Caco-2 (cell line): Measurements from ENCODE around the gene CLRN3. TPM values are rescaled to one million over a fixed set of nuclear protein-coding genes. Genes with fewer than 3 reads are reported as not detected.

Experiments
- BruUV-seq: library from RNA; stranded (reverse); fragments of 400-500 nt; replicated peaks from 2 replicates; lab custom pipeline; 2021; lab: Mats Ljungman, UMichigan
- CTCF ChIA-PET: fragments of 300-600 bp; sonication (Branson Sonifier 250); formaldehyde crosslinking; loops from one replicate; lab custom pipeline; 2022; ENCODE audit warnings: antibody characterized with exemption; lab: Charles Lee
- POLR2A ChIA-PET: fragments of 300-600 bp; sonication (Branson Sonifier 250); formaldehyde crosslinking; loops from one replicate; lab custom pipeline; 2022; ENCODE audit warnings: antibody characterized with exemption; lab: Charles Lee
- DNase-seq, 2 experiments: peaks; one replicate each; pipeline versions ENCODE4 v3.0.0 to v3.0.0-alpha.2; 2020 to 2022
- H3K27me3 ChIP-seq: replicated peaks from 2 replicates; pipeline ENCODE4 v1.6.0; 2011; ENCODE audit warnings: low read length; ENCODE audit not compliant: control insufficient read depth, insufficient read depth
- H3K36me3 ChIP-seq: 2 replicates; pipeline ENCODE4 v1.5.1; 2011; ENCODE audit warnings: low read length; ENCODE audit not compliant: control insufficient read depth, insufficient read depth
- H3K4me1 ChIP-seq: fragments of 250-450 bp; sonication (Bioruptor Pico); 2 replicates; pipeline ENCODE4 v1.5.1; 2020; ENCODE audit warnings: mild to moderate bottlenecking
- H3K4me3 ChIP-seq: 2 replicates; pipeline ENCODE4 v1.5.1; 2011; ENCODE audit warnings: low read depth, mild to moderate bottlenecking, control low read depth, low read length
- H3K9me3 ChIP-seq: fragments of 250-450 bp; sonication (Bioruptor Pico); 2 replicates; pipeline ENCODE4 v1.5.1; 2020; ENCODE audit warnings: mild to moderate bottlenecking, moderate library complexity
- H3K27ac Mint-ChIP-seq: one replicate; pipeline ENCODE4 v1.8.0; 2022; ENCODE audit warnings: mixed read lengths; ENCODE audit not compliant: unreplicated experiment
- H3K27me3 Mint-ChIP-seq: one replicate; pipeline ENCODE4 v1.8.0; 2022; ENCODE audit warnings: mixed read lengths; ENCODE audit not compliant: insufficient read depth, unreplicated experiment
- H3K36me3 Mint-ChIP-seq: one replicate; pipeline ENCODE4 v1.8.0; 2022; ENCODE audit warnings: mild to moderate bottlenecking, mixed read lengths; ENCODE audit not compliant: insufficient read depth, unreplicated experiment
- H3K4me1 Mint-ChIP-seq: one replicate; pipeline ENCODE4 v1.8.0; 2022; ENCODE audit warnings: low read depth, mixed read lengths; ENCODE audit not compliant: unreplicated experiment
- H3K4me3 Mint-ChIP-seq: one replicate; pipeline ENCODE4 v1.8.0; 2022; ENCODE audit warnings: mild to moderate bottlenecking, moderate library complexity, mixed read lengths; ENCODE audit not compliant: unreplicated experiment
- H3K9me3 Mint-ChIP-seq: one replicate; pipeline ENCODE4 v1.8.0; 2022; ENCODE audit warnings: mixed read lengths; ENCODE audit not compliant: unreplicated experiment
- intact Hi-C: fragments of 100-400 bp; cut with micrococcal nuclease; formaldehyde crosslinking; loops from one replicate; pipeline ENCODE4 v1.10.0; 2022; ENCODE audit not compliant: unreplicated experiment
- total RNA-seq: library from RNA; stranded (reverse); gene quantifications from 2 replicates; pipeline ENCODE4 v1.2.3, GENCODE V29; 2022
- TF ChIP-seq, protein P1 (sequence below), 2 experiments: fragments of 200-600 bp in 1 of 2; IDR thresholded peaks; 1 replicate in 1 of 2; 2 replicates in 1 of 2; pipeline versions ENCODE4 v1.5.1 to v1.8.0; 2011 to 2022; ENCODE audit warnings: antibody characterized with exemption in 1 of 2, control low read depth in 1 of 2, inconsistent platforms in 1 of 2, low read depth in 1 of 2, low read length in 1 of 2, mild to moderate bottlenecking in 1 of 2, moderate library complexity in 1 of 2; ENCODE audit not compliant: insufficient read depth in 1 of 2, severe bottlenecking in 1 of 2, unreplicated experiment in 1 of 2

Gene CLRN3
- total RNA-seq, 1 experiment from 2014 or later = 1.1 TPM

DNA sequence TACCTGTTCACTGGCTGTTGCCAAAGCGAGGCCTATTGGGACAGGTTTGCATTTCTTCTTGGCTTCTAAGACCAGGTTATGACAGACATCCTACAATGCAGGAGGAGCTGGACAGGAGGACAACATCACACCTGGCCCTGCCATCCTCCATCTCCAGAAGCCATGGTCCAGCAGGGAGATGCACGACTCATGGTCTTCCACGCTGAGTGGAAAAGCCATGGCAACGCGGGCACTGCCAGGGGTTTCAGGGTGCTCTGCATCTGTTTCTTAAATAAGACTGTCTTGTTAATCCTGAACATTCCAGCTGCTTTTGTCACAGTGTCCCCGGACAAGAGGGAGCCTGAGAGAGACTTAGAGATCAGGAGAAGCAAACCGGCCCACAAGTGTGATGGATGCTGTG lies 40.3 kb downstream of the CLRN3 start:
- H3K4me1 Mint-ChIP-seq = no peaks in the 10 kb centered on the region
- DNase-seq = no peak
- POLR2A ChIA-PET = no interaction called here
- H3K9me3 ChIP-seq = no peaks in the 10 kb centered on the region
- 0 out of 2 replicates have a peak, but pooled peaks cover 3% of the 10 kb centered on the region for H3K4me1 ChIP-seq
- CTCF ChIA-PET = interaction anchor here (3.2 kb wide), 1 partner anchor 137 kb away, joined by 22 read pairs; no protein-coding TSS in a partner anchor
- H3K9me3 Mint-ChIP-seq = no peaks in the 10 kb centered on the region
- H3K36me3 Mint-ChIP-seq = no peaks in the 10 kb centered on the region
- H3K27me3 Mint-ChIP-seq = peaks cover 13% of the 10 kb centered on the region
- H3K27me3 ChIP-seq = no peaks in the 10 kb centered on the region; the same call in 1 of the 2 replicates
- H3K4me3 Mint-ChIP-seq = no peak overlapping the region
- no peaks in the 10 kb centered on the region for H3K36me3 ChIP-seq
- intact Hi-C loops = no loop called here
- no TSS peak for BruUV-seq
- no peak overlapping the region for H3K27ac Mint-ChIP-seq
- TF ChIP-seq, protein P1, sequence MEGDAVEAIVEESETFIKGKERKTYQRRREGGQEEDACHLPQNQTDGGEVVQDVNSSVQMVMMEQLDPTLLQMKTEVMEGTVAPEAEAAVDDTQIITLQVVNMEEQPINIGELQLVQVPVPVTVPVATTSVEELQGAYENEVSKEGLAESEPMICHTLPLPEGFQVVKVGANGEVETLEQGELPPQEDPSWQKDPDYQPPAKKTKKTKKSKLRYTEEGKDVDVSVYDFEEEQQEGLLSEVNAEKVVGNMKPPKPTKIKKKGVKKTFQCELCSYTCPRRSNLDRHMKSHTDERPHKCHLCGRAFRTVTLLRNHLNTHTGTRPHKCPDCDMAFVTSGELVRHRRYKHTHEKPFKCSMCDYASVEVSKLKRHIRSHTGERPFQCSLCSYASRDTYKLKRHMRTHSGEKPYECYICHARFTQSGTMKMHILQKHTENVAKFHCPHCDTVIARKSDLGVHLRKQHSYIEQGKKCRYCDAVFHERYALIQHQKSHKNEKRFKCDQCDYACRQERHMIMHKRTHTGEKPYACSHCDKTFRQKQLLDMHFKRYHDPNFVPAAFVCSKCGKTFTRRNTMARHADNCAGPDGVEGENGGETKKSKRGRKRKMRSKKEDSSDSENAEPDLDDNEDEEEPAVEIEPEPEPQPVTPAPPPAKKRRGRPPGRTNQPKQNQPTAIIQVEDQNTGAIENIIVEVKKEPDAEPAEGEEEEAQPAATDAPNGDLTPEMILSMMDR (IDR thresholded peaks at IDR 0.05; ENCODE audit: insufficient read depth in 1 of 2, low read depth in 1 of 2, low read length in 1 of 2, severe bottlenecking in 1 of 2, unreplicated experiment in 1 of 2) = no peak
- H3K4me3 ChIP-seq = no peak overlapping the region

DNA sequence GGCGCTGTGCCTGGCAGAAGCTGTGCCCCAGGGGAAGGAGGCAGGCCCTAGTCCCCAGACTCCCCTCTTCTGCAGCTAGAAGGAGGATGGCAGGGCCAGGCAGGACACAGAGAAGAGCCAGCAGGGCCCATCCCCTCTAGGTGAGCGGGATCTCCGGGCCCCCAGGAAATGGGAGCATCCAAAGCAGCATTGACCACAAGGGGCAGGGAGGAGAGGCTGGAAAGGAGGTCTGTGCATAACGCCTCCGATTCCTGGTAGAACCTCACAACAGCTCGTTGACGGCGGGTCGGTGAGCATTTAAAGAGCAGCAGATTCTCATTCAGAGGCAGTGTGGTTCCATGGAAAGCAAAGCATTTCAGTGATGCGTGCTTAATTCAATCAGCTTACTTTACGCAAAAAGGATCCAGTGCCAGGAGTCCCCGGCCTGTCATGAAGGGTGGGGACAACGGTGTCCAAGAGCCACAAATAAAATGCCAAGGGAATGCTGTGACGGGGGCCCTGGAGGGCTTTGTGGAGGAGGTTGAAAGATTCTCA lies 41.0 kb downstream of the CLRN3 start:
- H3K4me1 Mint-ChIP-seq = no peaks in the 10 kb centered on the region
- Histone ChIP-seq H3K36me3 (no peaks in the 10 kb centered on the region), H3K4me3 (no peak overlapping the region), H3K9me3 (no peaks in the 10 kb centered on the region), H3K4me1 (0 out of 2 replicates have a peak, but pooled peaks cover 3% of the 10 kb centered on the region), H3K27me3 (no peaks in the 10 kb centered on the region; the same call in 1 of the 2 replicates)
- no peak for DNase-seq
- H3K27ac Mint-ChIP-seq = no peak overlapping the region
- no peak overlapping the region for H3K4me3 Mint-ChIP-seq
- H3K36me3 Mint-ChIP-seq = no peaks in the 10 kb centered on the region
- intact Hi-C loops = no loop called here
- H3K9me3 Mint-ChIP-seq = no peaks in the 10 kb centered on the region
- ChIA-PET POLR2A (no interaction called here), CTCF (no interaction called here)
- TF ChIP-seq, protein P1 (IDR thresholded peaks at IDR 0.05; ENCODE audit: insufficient read depth in 1 of 2, low read depth in 1 of 2, low read length in 1 of 2, severe bottlenecking in 1 of 2, unreplicated experiment in 1 of 2) = no peak
- H3K27me3 Mint-ChIP-seq = peaks cover 14% of the 10 kb centered on the region
- no TSS peak for BruUV-seq

DNA sequence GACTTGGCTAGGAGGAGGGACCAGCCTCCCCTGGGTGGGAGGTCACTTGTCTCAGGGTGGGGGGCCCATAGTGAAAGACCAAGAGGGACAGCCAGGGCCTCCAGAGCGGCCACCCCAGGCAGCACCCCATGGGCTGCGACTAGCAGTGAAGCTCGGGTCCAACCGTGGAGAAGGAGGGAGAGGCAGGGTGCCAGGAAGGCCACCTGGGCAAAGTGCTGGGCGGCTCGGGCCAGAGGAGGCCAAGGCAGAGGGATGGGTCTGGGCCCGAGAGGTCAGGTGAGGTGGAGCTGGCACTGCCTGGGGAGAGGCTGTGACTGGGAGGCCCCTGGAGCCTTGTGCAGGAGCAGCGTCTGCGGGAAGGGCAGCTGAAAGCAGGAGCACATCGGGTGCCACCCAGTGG lies 41.8 kb downstream of the CLRN3 start:
- Mint-ChIP-seq H3K9me3 (no peaks in the 10 kb centered on the region), H3K27me3 (peaks cover 22% of the 10 kb centered on the region), H3K27ac (no peak overlapping the region), H3K4me1 (no peaks in the 10 kb centered on the region), H3K36me3 (no peaks in the 10 kb centered on the region), H3K4me3 (no peak overlapping the region)
- BruUV-seq = no TSS peak
- H3K9me3 ChIP-seq = no peaks in the 10 kb centered on the region
- ChIA-PET CTCF (no interaction called here), POLR2A (no interaction called here)
- no peaks in the 10 kb centered on the region for H3K36me3 ChIP-seq
- no peaks in the 10 kb centered on the region; the same call in 1 of the 2 replicates for H3K27me3 ChIP-seq
- TF ChIP-seq, protein P1 (IDR thresholded peaks at IDR 0.05; ENCODE audit: insufficient read depth in 1 of 2, low read depth in 1 of 2, low read length in 1 of 2, severe bottlenecking in 1 of 2, unreplicated experiment in 1 of 2) = no peak
- 0 out of 2 replicates have a peak, but pooled peaks cover 3% of the 10 kb centered on the region for H3K4me1 ChIP-seq
- no peak overlapping the region for H3K4me3 ChIP-seq
- intact Hi-C loops = no loop called here
- DNase-seq = no peak
